Right lobe of liver (tissue), 4 donors: ENCODE results near the gene NFATC3.

ENCODE experiments used
- CTCF ChIP-seq, 4 donors: fragments of 200-600 bp in 3 of 4; fragments of 450-650 bp in 1 of 4; IDR thresholded peaks; one replicate each; pipeline versions ENCODE4 v1.5.1 to v1.8.0; 2016 to 2022; ENCODE audit warnings: antibody characterized with exemption in 4 of 4, mild to moderate bottlenecking in 2 of 4
- POLR2A ChIP-seq: fragments of 450-650 bp; IDR thresholded peaks from one replicate; pipeline ENCODE4 v1.6.1; 2017; ENCODE audit warnings: antibody characterized with exemption, mild to moderate bottlenecking
- donor health status: DM: no; HTN: no; CAD: no.
- donor health status: DM: no; HTN: no; CAD: no.
- donor health status: DM: no; HTN: yes; CAD: no.

DNA sequence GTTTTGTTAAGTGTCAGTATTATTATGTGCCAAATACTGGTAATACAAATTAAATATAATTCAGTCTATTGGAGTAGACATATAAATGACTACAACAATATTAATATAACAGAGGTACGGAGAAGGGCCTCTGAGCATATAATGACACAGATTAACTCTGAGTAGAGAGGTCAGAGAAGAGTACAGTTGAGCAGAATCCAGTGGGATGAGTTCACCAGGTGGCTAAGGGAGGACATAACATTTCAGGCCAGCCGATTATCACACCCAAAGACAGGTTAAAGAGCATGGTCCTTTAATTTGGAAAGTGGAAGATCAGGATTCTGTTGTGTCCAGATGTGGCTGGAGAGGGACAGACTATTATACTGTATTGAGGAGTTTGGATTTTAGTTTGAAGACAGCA, 11.3 kb downstream of the NFATC3 start:
- TF ChIP-seq CTCF (IDR thresholded peaks at IDR 0.05), result no peak
- no peak for TF ChIP-seq POLR2A
